ENCODE results near the gene DCAF5.
"Not testable (repeated sequence)": the region's sequence is repeated elsewhere in the genome, so short reads cannot be mapped to it uniquely, and the experiment has no call there.

Gene DCAF5

GRCh38 chr14:69152902-69153151 lies at the start of gene DCAF5:
Gene DCAF5 (minus strand): TSS chr14:69153119. CDS start chr14:69152978, 141 bp downstream.
- FAIRE-seq (no peak), DNase-seq (ENCODE audit: insufficient read length, low spot score) (no peak)

GRCh38 chr14:69199786-69200185 lies 46.9 kb upstream of the DCAF5 start:
- no peak for DNase-seq (ENCODE audit: insufficient read length, low spot score)
- peak; percentile 94 for FAIRE-seq

- DNase-seq (ENCODE audit: insufficient read length, low spot score), result no peak
- no peak for FAIRE-seq
These were observed 40.8 kb upstream of the DCAF5 start for GRCh38 chr14:69193721-69194120.

- peak; percentile 100 for FAIRE-seq
- peak; percentile 100 for DNase-seq (ENCODE audit: insufficient read length, low spot score)
These were observed 38.6 kb upstream of the DCAF5 start, which contains the start of gene EXD2 for GRCh38 chr14:69191340-69192111. Gene EXD2 (plus strand): TSS chr14:69191498. CDS start chr14:69209471, 17,973 bp downstream.

- no peak for DNase-seq (ENCODE audit: insufficient read length, low spot score)
- peak; percentile 93 for FAIRE-seq
These were observed 37.3 kb upstream of the DCAF5 start for GRCh38 chr14:69190191-69190590.

GRCh38 chr14:69183735-69184134 lies 30.8 kb upstream of the DCAF5 start:
- DNase-seq (ENCODE audit: insufficient read length, low spot score) (no peak), FAIRE-seq (peak; percentile 87)

GRCh38 chr14:69182580-69182979 lies 29.7 kb upstream of the DCAF5 start:
- peak; percentile 40 for FAIRE-seq
- DNase-seq (ENCODE audit: insufficient read length, low spot score), result not testable (repeated sequence)

GRCh38 chr14:69181491-69181890 lies 28.6 kb upstream of the DCAF5 start:
- FAIRE-seq (no peak), DNase-seq (ENCODE audit: insufficient read length, low spot score) (no peak)

GRCh38 chr14:69175130-69175529 lies 22.2 kb upstream of the DCAF5 start:
- DNase-seq (ENCODE audit: insufficient read length, low spot score), result no peak
- FAIRE-seq, result peak; percentile 79

- no peak for DNase-seq (ENCODE audit: insufficient read length, low spot score)
- peak; percentile 87 for FAIRE-seq
These were observed 18.6 kb upstream of the DCAF5 start for GRCh38 chr14:69171569-69171968.

- DNase-seq (ENCODE audit: insufficient read length, low spot score) (peak; percentile 53), FAIRE-seq (peak; percentile 26)
These were observed 17.9 kb upstream of the DCAF5 start for GRCh38 chr14:69170839-69171238.

- not testable (repeated sequence) for FAIRE-seq; DNase-seq (ENCODE audit: insufficient read length, low spot score)
These were observed 12.9 kb upstream of the DCAF5 start for GRCh38 chr14:69165787-69166186.

- DNase-seq (ENCODE audit: insufficient read length, low spot score), result no peak
- peak; percentile 44 for FAIRE-seq
These were observed 8.7 kb upstream of the DCAF5 start for GRCh38 chr14:69161590-69161989.

GRCh38 chr14:69156224-69156623 lies 3.3 kb upstream of the DCAF5 start:
- FAIRE-seq (no peak), DNase-seq (ENCODE audit: insufficient read length, low spot score) (no peak)

GRCh38 chr14:69154779-69155178 lies 1.9 kb upstream of the DCAF5 start:
- FAIRE-seq, result peak; percentile 88
- no peak for DNase-seq (ENCODE audit: insufficient read length, low spot score)

- FAIRE-seq (no peak), DNase-seq (ENCODE audit: insufficient read length, low spot score) (no peak)
These were observed 953 bp upstream of the DCAF5 start for GRCh38 chr14:69153873-69154270.

- FAIRE-seq, result peak; percentile 99
These were observed 393 bp upstream of the DCAF5 start for GRCh38 chr14:69153152-69153872.

GRCh38 chr14:69152181-69152901 lies 578 bp downstream of the DCAF5 start:
- FAIRE-seq (peak; percentile 87), DNase-seq (ENCODE audit: insufficient read length, low spot score) (peak; percentile 66)

More at GRCh38 chr14:69153152-69153872, 393 bp upstream of the DCAF5 start:
- peak; percentile 100 for DNase-seq (ENCODE audit: insufficient read length, low spot score)

GRCh38 chr14:69151458-69152180 lies 1.3 kb downstream of the DCAF5 start:
- FAIRE-seq (peak; percentile 96), DNase-seq (ENCODE audit: insufficient read length, low spot score) (peak; percentile 97)

- no peak for DNase-seq (ENCODE audit: insufficient read length, low spot score)
- no peak for FAIRE-seq
These were observed 3.3 kb downstream of the DCAF5 start for GRCh38 chr14:69149461-69150244.
